T-helper 2 cell treated with Interferon-gamma antibody and Interleukin-4, amounts not matched to agents 5 μg/mL and 100 μg/mL, for 36 hours (primary cell): Measurements from ENCODE around the gene SETD1B.

Experiments
- DNase-seq: peaks from one replicate; pipeline ENCODE4 v3.0.0; 2021; ENCODE audit warnings: low spot score
- H3K27ac Mint-ChIP-seq: one replicate; pipeline ENCODE4 v1.8.0; 2021; ENCODE audit warnings: mild to moderate bottlenecking, mixed read lengths
- H3K27me3 Mint-ChIP-seq: one replicate; pipeline ENCODE4 v1.8.0; 2021; ENCODE audit warnings: low read depth, mixed read lengths
- H3K36me3 Mint-ChIP-seq: one replicate; pipeline ENCODE4 v1.8.0; 2021; ENCODE audit warnings: low read depth, mixed read lengths
- H3K4me1 Mint-ChIP-seq: one replicate; pipeline ENCODE4 v1.8.0; 2021; ENCODE audit warnings: low read depth, mixed read lengths
- H3K4me3 Mint-ChIP-seq: one replicate; pipeline ENCODE4 v1.8.0; 2022; ENCODE audit warnings: mild to moderate bottlenecking, moderate library complexity, mixed read lengths
- H3K9me3 Mint-ChIP-seq: one replicate; pipeline ENCODE4 v1.8.0; 2021; ENCODE audit warnings: mixed read lengths

SETD1B gene

DNA sequence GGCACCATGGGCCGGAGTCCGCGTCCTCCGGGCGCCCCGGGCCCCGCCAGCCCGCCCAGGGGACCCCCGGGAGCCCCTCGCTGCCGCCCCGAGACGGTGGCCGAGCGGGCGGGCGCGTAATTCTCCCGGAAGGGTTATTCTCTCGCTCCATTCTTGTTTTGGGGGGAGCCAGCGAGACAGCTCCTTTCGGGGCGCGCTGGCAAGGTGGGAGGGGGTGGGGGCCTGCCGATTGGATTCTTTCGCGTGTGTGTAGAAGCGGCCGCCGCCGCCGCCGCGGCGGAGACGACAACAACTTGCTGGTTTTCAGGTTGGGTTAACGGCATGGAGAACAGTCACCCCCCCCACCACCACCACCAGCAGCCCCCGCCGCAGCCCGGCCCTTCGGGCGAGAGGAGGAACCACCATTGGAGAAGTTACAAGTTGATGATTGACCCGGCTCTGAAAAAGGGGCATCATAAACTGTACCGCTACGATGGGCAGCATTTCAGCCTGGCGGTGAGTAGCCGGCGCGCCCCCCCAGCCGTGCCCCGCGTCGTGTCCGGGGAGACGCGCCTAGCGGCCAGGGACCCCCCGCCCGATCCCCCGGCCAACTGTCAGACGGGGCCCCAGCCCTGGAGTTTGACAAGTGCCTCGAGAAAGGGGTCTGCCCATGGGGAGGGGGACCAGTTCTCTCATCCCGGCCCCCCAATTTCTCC lies 755 bp downstream of the SETD1B start:
- Mint-ChIP-seq H3K4me3 (peak overlapping the region; percentile 98), H3K27me3 (no peaks in the 10 kb centered on the region), H3K27ac (peak overlapping the region; percentile 97), H3K36me3 (peaks cover 40% of the 10 kb centered on the region), H3K4me1 (peaks cover 19% of the 10 kb centered on the region), H3K9me3 (no peaks in the 10 kb centered on the region)
- DNase-seq: no peak

GRCh38 chr12:121805171-121806008 lies 1.6 kb downstream of the SETD1B start:
- peak overlapping the region; percentile 97 for H3K27ac Mint-ChIP-seq
- peaks cover 21% of the 10 kb centered on the region for H3K4me1 Mint-ChIP-seq
- no peak for DNase-seq
- H3K9me3 Mint-ChIP-seq: no peaks in the 10 kb centered on the region
- H3K4me3 Mint-ChIP-seq: peak overlapping the region; percentile 98
- H3K27me3 Mint-ChIP-seq: no peaks in the 10 kb centered on the region
- H3K36me3 Mint-ChIP-seq: peaks cover 43% of the 10 kb centered on the region

DNA sequence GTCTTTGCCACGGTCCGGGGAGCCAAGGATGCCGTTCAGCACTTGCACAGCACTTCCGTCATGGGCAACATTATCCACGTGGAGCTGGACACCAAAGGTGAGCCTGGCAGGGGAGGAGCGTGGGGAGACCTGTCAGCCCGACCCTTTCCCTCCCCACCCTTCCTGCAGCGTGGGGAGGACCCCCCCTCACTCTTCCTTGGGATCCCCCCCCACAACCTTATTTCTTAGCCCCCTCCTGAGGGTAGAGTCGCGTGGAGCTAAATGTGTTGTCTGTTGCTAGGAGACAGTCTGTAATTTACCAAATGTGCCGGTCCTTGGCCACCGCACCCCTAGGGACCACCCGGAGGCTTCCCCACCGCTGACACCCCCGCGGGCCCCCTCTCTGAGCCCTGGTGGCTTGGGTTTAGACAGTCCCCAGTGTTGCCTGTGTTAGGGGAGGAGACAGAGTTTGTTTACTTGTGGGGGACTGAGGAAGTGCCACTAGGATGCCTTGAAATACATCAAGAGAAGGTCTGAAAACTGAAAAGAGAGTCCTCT lies 2.3 kb downstream of the SETD1B start:
- H3K4me1 Mint-ChIP-seq: peaks cover 25% of the 10 kb centered on the region
- peak overlapping the region; percentile 87 for H3K27ac Mint-ChIP-seq
- no peaks in the 10 kb centered on the region for H3K9me3 Mint-ChIP-seq
- DNase-seq: no peak
- H3K36me3 Mint-ChIP-seq: peaks cover 49% of the 10 kb centered on the region
- no peaks in the 10 kb centered on the region for H3K27me3 Mint-ChIP-seq
- peak overlapping the region; percentile 98 for H3K4me3 Mint-ChIP-seq

DNA sequence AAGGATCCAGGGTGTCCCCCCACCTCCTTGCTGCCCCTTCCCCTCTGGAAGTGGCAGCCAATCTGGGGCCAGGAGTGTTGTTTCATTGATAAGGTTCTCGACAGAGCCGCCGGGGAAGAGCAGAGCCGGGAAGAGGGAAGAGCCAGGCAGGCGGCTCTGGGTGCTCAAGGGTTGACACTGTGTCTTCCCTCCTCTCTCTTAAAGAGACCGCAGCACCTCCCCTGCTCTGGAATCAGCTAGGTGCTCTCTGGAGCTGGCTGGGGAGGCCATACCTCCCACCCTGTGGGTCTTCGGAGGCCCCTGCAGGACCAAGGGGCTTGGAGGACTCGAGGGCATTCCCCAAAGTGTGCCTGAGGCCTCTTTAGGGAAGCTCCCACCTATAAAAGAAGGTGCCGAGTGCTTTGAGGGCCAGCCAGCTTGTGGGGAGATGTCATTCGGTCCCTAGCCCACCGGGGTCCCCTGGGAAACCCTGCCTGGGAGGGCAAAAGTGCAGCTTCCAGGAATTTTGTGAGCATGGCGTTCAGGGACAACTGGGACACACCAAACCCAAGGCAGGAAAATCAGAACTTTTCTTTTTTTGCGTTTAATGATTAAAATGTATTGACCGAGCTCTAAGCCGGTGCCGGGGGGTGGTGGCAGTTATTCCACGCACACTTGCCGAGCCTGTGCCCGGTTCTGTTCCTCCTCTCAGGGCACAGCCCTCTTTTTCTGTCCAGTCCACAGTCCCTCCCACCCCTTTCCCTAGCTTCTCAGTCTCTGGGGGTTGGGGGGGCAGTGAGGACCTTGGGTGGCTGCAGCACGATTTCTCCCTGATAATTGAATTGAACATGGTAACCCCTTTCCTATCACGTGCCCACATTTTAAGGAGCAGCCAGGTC lies 3.0 kb downstream of the SETD1B start:
- DNase-seq: no peak
- Mint-ChIP-seq H3K27ac (peak overlapping the region; percentile 87), H3K27me3 (no peaks in the 10 kb centered on the region), H3K4me3 (peak overlapping the region; percentile 98), H3K36me3 (peaks cover 43% of the 10 kb centered on the region), H3K9me3 (no peaks in the 10 kb centered on the region), H3K4me1 (peaks cover 31% of the 10 kb centered on the region)

DNA sequence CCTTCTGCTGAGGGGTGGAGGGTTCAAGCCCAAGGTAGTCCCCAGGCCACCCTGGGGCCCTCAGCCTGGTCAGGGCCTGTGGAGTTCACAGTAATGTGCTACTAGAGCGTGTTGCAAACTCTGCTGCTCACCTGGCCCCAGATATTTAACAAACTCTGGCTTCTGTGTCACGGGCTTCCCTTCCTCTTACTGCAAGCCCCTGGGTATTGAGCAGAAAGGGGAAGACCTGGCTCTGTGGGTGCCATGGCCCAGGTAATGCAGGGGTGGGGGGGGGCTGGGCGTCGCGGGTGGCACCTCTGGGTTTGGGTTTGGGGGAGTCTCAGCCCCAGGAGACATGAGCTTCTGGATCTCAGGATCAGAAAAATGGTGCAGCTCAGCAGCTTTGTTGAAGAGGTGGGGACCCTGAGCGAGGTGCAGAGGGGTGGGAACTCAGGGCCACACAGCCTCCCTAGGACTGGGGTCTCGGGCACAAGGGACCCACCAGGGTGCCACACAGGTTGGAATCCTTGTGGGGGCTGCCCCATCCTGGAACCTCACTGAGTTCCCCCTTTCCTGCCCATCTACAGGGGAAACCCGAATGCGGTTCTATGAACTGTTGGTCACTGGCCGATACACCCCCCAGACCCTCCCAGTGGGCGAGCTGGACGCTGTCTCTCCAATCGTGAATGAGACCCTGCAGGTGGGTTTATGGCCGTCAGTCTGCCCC lies 4.0 kb downstream of the SETD1B start:
- H3K4me3 Mint-ChIP-seq: peak overlapping the region; percentile 15
- DNase-seq: no peak
- H3K36me3 Mint-ChIP-seq: peaks cover 44% of the 10 kb centered on the region
- no peaks in the 10 kb centered on the region for H3K9me3 Mint-ChIP-seq
- peaks cover 32% of the 10 kb centered on the region for H3K4me1 Mint-ChIP-seq
- no peak overlapping the region for H3K27ac Mint-ChIP-seq
- no peaks in the 10 kb centered on the region for H3K27me3 Mint-ChIP-seq

DNA sequence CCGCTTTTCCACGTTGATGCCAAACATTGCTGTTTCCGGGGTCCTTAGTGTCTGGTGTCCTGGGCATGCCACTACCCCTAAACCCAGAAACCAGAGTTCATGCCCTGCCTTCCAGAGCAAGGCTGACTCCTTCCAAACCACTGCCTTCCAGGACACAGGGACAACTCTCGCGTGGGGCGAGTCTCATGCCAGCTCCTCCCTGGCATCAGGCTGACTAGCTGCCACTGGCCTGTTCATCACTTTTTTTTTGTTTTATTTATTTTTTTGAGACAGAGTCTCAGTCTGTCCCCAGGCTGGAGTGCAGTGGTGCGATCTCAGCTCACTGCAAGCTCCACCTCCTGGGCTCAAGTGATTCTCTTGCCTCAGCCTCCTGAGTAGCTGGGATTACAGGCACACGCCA lies 4.8 kb downstream of the SETD1B start:
- peaks cover 52% of the 10 kb centered on the region for H3K36me3 Mint-ChIP-seq
- H3K27me3 Mint-ChIP-seq: no peaks in the 10 kb centered on the region
- H3K9me3 Mint-ChIP-seq: no peaks in the 10 kb centered on the region
- H3K4me1 Mint-ChIP-seq: peaks cover 36% of the 10 kb centered on the region
- no peak overlapping the region for H3K27ac Mint-ChIP-seq
- no peak for DNase-seq
- no peak overlapping the region for H3K4me3 Mint-ChIP-seq

GRCh38 chr12:121809712-121810116 lies 5.9 kb downstream of the SETD1B start:
- Mint-ChIP-seq H3K27me3 (no peaks in the 10 kb centered on the region), H3K4me3 (peak overlapping the region; percentile 21), H3K9me3 (no peaks in the 10 kb centered on the region), H3K36me3 (peaks cover 56% of the 10 kb centered on the region), H3K4me1 (peaks cover 37% of the 10 kb centered on the region), H3K27ac (no peak overlapping the region)
- DNase-seq: no peak

GRCh38 chr12:121810234-121810817 lies 6.5 kb downstream of the SETD1B start:
- Mint-ChIP-seq H3K27me3 (no peaks in the 10 kb centered on the region), H3K4me3 (peak overlapping the region; percentile 78), H3K9me3 (no peaks in the 10 kb centered on the region), H3K36me3 (peaks cover 58% of the 10 kb centered on the region), H3K4me1 (peaks cover 37% of the 10 kb centered on the region), H3K27ac (no peak overlapping the region)
- DNase-seq: no peak

DNA sequence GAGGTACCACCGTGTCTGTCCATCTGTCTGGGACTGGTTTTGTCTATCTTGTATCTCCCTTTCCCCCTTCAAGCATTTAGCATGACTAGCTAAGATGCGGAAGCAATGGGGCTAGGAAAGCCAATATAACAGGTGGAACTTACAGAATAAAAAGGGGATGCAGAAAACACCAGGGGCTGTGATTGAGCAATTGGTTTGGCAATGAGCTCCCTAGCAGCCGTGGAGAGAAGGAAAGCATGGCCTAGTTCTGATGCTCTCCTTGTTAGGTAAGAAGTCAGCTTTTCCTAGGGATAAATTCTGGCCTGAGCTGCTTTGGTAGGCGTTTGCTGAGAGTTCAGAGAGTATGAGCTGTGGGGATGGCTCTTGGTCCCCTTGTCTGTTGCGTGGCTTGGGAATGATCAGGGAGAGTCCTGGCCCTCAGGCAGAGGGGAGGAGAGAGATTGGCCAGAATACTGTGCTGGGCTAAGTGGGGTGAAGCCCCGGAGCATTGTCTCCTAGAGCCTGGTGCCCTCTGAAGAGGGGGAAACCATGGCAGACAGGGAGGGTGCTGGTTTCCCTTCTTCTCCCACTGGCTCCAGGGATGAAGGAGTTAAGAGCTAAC lies 7.1 kb downstream of the SETD1B start:
- no peaks in the 10 kb centered on the region for H3K27me3 Mint-ChIP-seq
- peaks cover 58% of the 10 kb centered on the region for H3K36me3 Mint-ChIP-seq
- DNase-seq: no peak
- H3K4me3 Mint-ChIP-seq: peak overlapping the region; percentile 78
- peak overlapping the region; percentile 7 for H3K27ac Mint-ChIP-seq
- H3K9me3 Mint-ChIP-seq: no peaks in the 10 kb centered on the region
- H3K4me1 Mint-ChIP-seq: peaks cover 37% of the 10 kb centered on the region

GRCh38 chr12:121811434-121812319 lies 7.9 kb downstream of the SETD1B start:
- Mint-ChIP-seq H3K4me3 (peak overlapping the region; percentile 78), H3K36me3 (peaks cover 58% of the 10 kb centered on the region), H3K27ac (no peak overlapping the region), H3K9me3 (no peaks in the 10 kb centered on the region), H3K27me3 (no peaks in the 10 kb centered on the region), H3K4me1 (peaks cover 31% of the 10 kb centered on the region)
- peak; percentile 71 for DNase-seq

GRCh38 chr12:121812320-121812871 lies 8.6 kb downstream of the SETD1B start:
- H3K4me3 Mint-ChIP-seq: peak overlapping the region; percentile 78
- H3K27me3 Mint-ChIP-seq: no peaks in the 10 kb centered on the region
- no peak for DNase-seq
- H3K4me1 Mint-ChIP-seq: peaks cover 31% of the 10 kb centered on the region
- no peak overlapping the region for H3K27ac Mint-ChIP-seq
- peaks cover 59% of the 10 kb centered on the region for H3K36me3 Mint-ChIP-seq
- no peaks in the 10 kb centered on the region for H3K9me3 Mint-ChIP-seq
